Measurements from ENCODE around the gene FLII. TPM values are rescaled to one million over a fixed set of nuclear protein-coding genes. Genes with fewer than 3 reads are reported as not detected.
A peak's percentile ranks its signal among the peaks of the same experiment; 100 is the strongest.

FLII gene
- total RNA-seq, 4 donors from 2014 or later = 93.0 to 307 (median 144) TPM

DNA sequence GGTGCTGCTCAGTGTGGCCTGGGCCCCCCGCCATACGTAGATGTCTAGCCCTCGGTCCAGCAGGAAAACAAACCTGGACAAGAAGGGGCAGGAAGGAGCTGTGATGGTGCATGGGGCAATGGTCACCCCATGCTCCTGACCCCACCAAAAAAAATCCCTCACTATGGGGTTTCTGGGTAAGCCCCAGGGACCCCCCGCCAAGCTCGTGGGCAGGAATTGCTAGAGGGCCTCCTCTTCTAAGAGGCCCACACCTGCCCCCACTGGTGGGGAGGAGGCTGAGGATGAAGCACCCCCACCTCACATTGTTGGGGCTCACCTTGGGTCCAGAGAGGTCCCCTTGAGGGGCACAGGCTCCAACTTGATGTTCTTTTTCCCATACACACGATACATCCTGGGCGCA, 9.7 kb downstream of the FLII start:
- no peak for DNase-seq
- H3K36me3 ChIP-seq = no peaks in the 10 kb centered on the region
- peak overlapping the region; percentile 0 to 22 for H3K27ac ChIP-seq
- H3K9me3 ChIP-seq = no peaks in the 10 kb centered on the region
- H3K27me3 ChIP-seq = no peaks in the 10 kb centered on the region
- H3K4me3 ChIP-seq = no peak overlapping the region
- intact Hi-C loops (cut with DNase I; ENCODE audit: low total_unique reads) = no loop called here
- TF ChIP-seq, protein P1, sequence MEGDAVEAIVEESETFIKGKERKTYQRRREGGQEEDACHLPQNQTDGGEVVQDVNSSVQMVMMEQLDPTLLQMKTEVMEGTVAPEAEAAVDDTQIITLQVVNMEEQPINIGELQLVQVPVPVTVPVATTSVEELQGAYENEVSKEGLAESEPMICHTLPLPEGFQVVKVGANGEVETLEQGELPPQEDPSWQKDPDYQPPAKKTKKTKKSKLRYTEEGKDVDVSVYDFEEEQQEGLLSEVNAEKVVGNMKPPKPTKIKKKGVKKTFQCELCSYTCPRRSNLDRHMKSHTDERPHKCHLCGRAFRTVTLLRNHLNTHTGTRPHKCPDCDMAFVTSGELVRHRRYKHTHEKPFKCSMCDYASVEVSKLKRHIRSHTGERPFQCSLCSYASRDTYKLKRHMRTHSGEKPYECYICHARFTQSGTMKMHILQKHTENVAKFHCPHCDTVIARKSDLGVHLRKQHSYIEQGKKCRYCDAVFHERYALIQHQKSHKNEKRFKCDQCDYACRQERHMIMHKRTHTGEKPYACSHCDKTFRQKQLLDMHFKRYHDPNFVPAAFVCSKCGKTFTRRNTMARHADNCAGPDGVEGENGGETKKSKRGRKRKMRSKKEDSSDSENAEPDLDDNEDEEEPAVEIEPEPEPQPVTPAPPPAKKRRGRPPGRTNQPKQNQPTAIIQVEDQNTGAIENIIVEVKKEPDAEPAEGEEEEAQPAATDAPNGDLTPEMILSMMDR (IDR thresholded peaks at IDR 0.05) = no peak
- no peak for TF ChIP-seq POLR2A (IDR thresholded peaks at IDR 0.05)
- no peaks in the 10 kb centered on the region for H3K4me1 ChIP-seq

DNA sequence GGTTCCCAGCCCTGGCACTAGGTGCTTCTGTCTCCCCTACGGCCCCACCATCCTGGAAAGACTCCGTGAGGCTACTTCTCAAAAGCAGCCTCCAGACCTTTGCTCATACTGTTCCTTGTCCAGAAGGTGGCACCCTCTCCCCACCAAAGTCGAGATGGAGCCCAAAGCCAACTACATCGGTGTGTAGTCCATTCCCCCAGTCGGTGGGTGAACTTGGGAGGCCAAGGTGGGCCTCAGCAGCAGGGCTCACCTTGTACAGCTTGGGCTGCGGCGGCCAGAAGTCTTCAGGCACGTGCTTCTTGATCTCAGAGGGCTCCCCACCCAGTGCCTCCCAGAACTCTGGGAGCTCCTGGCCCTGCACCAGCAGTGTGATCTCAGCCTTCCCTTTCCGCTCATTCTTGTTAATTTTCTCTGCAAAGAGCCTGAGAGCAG, 10.2 kb downstream of the FLII start:
- TF ChIP-seq, protein P1 (IDR thresholded peaks at IDR 0.05) = peak; percentile 56 to 75 (median 62)
- TF ChIP-seq POLR2A (IDR thresholded peaks at IDR 0.05) = no peak
- peak overlapping the region; percentile 0 to 22 for H3K27ac ChIP-seq
- intact Hi-C loops (cut with DNase I; ENCODE audit: low total_unique reads) = no loop called here

DNA sequence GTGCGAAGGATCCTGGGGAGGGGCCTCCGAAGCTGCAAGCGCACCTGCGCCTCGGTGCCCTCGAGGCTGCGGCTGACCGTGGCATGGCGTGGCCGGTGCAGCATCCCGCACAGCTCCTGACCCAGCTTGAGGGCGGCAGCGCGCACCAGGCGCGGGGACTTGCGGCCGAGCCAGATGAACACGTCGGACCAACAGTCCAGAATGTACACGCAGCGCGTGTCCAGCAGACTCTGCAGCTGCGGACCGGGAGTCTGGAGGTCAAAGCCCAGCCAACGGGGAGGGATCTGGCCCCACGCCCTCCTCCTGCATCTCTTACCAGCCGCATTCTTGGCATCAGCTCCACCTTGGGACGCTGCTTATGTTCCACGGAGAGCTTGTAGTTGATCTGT, 10.9 kb downstream of the FLII start:
- Histone ChIP-seq H3K9me3 (no peaks in the 10 kb centered on the region), H3K4me3 (no peak overlapping the region), H3K27ac (peak overlapping the region in 1 of 2 donors; percentile 22), H3K4me1 (no peaks in the 10 kb centered on the region), H3K36me3 (no peaks in the 10 kb centered on the region), H3K27me3 (no peaks in the 10 kb centered on the region)
- TF ChIP-seq, protein P1 (IDR thresholded peaks at IDR 0.05) = no peak
- no peak for TF ChIP-seq POLR2A (IDR thresholded peaks at IDR 0.05)
- intact Hi-C loops (cut with DNase I; ENCODE audit: low total_unique reads) = no loop called here
- DNase-seq = peak; percentile 47

More for the DNA sequence above, 10.2 kb downstream of the FLII start:
- peak; percentile 67 to 72 for DNase-seq
- Histone ChIP-seq H3K9me3 (no peaks in the 10 kb centered on the region), H3K27me3 (no peaks in the 10 kb centered on the region), H3K36me3 (no peaks in the 10 kb centered on the region), H3K4me3 (no peak overlapping the region), H3K4me1 (no peaks in the 10 kb centered on the region)

DNA sequence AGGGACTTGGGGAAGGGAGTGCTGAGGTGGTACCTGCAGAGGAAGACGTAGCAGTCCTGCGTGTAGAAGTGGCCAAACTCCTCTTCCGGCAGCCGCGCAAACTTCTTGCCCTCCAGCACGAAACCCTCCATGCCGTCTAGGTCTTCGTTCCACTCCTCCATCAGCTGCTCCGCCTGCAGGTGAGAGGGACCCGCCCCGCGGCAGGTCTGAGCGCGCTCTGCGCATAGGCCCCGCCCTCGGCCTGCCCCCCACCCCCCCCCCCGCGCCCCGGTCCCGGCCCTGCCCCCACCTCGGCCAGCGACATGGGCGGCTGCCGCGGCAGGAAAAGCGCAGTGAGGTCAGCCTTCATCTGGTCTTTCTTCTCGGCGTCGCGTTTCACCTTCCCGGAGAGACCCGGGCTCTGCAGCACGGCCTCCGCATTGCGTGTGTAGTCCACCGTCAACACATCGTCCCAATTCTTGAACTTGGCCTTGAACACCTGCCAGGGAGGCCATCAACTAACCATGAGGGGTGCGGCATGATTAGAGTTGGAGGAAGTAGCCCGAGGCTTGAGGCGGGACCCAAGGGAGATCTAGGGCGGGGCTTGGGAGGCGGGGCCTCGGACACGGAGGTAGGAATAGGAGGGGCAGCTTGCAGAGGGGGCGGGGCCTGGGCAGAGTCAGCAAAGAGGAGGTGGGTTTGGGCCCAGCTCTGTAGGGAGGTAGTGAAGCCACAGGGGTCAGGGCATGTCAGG, 11.5 kb downstream of the FLII start:
- peak; percentile 57 to 71 for DNase-seq
- no peak overlapping the region for H3K27ac ChIP-seq
- H3K4me3 ChIP-seq = no peak overlapping the region
- no peak for TF ChIP-seq POLR2A (IDR thresholded peaks at IDR 0.05)
- TF ChIP-seq, protein P1 (IDR thresholded peaks at IDR 0.05) = no peak
- intact Hi-C loops (cut with DNase I; ENCODE audit: low total_unique reads) = no loop called here
- no peaks in the 10 kb centered on the region for H3K36me3 ChIP-seq
- no peaks in the 10 kb centered on the region for H3K4me1 ChIP-seq
- no peaks in the 10 kb centered on the region for H3K27me3 ChIP-seq
- no peaks in the 10 kb centered on the region for H3K9me3 ChIP-seq

DNA sequence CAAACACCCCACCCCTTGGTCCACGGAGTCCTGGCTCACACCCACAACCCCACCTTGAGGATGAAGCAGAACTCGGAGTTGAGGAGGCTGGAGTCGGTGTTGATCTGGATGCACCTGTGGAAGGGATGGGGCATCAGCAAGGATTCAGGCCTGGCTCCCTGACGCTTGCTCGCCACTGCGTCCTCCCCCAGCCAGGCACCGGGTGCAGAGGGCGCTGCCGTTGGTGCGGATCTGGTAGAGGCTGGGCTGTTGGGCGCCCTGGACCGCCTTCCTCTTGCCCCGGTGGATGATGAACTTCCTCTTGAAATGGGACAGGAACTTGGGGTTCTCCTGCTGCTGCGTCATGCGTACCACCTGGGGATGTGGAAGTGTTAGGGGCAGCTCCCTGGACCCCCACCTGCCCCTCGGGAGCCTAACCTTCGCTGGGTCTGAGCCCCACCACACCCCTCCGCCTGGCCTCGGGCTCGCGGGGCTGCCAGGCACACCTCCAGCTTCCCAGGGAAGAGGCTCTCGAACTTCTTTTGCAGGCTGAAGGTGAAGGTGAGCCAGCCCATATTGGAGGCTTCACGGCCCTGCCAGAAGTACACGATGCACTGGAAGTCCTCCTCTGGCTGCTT, 12.3 kb downstream of the FLII start:
- Histone ChIP-seq H3K9me3 (no peaks in the 10 kb centered on the region), H3K27me3 (no peaks in the 10 kb centered on the region), H3K27ac (no peak overlapping the region), H3K4me3 (no peak overlapping the region), H3K4me1 (no peaks in the 10 kb centered on the region), H3K36me3 (no peaks in the 10 kb centered on the region)
- no peak for DNase-seq
- TF ChIP-seq, protein P1 (IDR thresholded peaks at IDR 0.05) = no peak
- no peak for TF ChIP-seq POLR2A (IDR thresholded peaks at IDR 0.05)
- intact Hi-C loops (cut with DNase I; ENCODE audit: low total_unique reads) = no loop called here
